Neuron (in vitro differentiated cells): ENCODE data around the gene CROCC.

Source experiments
- H2AFZ ChIP-seq: one replicate; pipeline ENCODE4 v1.6.1; 2013; ENCODE audit warnings: low read depth, mild to moderate bottlenecking, inconsistent platforms, low read length, moderate library complexity
- H3K27me3 ChIP-seq: one replicate; pipeline ENCODE4 v1.6.1; 2013; ENCODE audit warnings: low read length; ENCODE audit not compliant: insufficient read depth
- H3K36me3 ChIP-seq: one replicate; pipeline ENCODE4 v1.6.1; 2013; ENCODE audit warnings: low read length; ENCODE audit not compliant: insufficient read depth
- H3K4me1 ChIP-seq: one replicate; pipeline ENCODE4 v1.6.1; 2013; ENCODE audit warnings: low read length; ENCODE audit not compliant: insufficient read depth
- H3K4me3 ChIP-seq: 2 replicates; pipeline ENCODE4 v1.5.1; 2013; ENCODE audit warnings: mild to moderate bottlenecking, low read length, moderate library complexity
- H3K9me3 ChIP-seq: one replicate; pipeline ENCODE4 v1.6.1; 2013; ENCODE audit warnings: low read length

Gene CROCC

DNA sequence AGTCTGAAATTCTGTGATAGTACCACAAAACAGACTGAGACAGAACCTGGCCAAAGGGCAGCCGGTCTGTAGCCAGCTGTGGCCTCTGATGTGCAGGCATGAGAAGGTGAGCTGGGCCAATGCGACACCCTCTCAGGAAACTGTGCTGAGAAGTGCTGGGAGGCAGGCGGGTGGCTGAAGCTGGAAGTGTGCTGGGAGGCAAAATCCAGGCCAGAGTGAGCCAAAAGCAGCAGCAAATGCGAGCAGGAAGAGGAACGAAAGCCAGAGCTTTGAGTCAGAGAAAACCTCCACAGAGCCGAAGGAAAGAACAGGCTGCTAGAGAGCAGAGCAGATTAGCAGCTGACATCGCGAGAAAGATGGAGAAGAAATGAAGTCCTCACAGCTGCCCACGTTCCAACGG is 100.2 kb downstream of the CROCC start:
- peaks cover 81% of the 10 kb centered on the region for H3K36me3 ChIP-seq

More for the DNA sequence above, 100.2 kb downstream of the CROCC start:
- Histone ChIP-seq H3K4me3 (no peak overlapping the region), H3K4me1 (no peaks in the 10 kb centered on the region), H2AFZ (no peak overlapping the region), H3K9me3 (no peaks in the 10 kb centered on the region), H3K27me3 (no peaks in the 10 kb centered on the region)
